SK-N-SH treated with all-trans-retinoic acid at 6 μM for 48 hours (cell line): ENCODE measurements around the gene CHSY3.

Experiments
- ESRRG ChIP-seq: fragments of 250-450 bp; sonication (Bioruptor Pico); IDR thresholded peaks from 2 replicates; pipeline ENCODE4 v1.6.1; 2021; ENCODE audit warnings: mild to moderate bottlenecking
- PATZ1 ChIP-seq: fragments of 250-450 bp; sonication (Bioruptor Pico); IDR thresholded peaks from 2 replicates; pipeline ENCODE4 v1.8.0; 2020; ENCODE audit warnings: mild to moderate bottlenecking, moderate library complexity, borderline replicate concordance
- ZFP3 ChIP-seq: fragments of 250-450 bp; sonication (Bioruptor Pico); IDR thresholded peaks from 2 replicates; pipeline ENCODE4 v1.5.0; 2020; ENCODE audit warnings: mild to moderate bottlenecking, moderate library complexity
- TF ChIP-seq, protein P1 (sequence below): fragments of 250-450 bp; sonication (Bioruptor Pico); IDR thresholded peaks from 2 replicates; pipeline ENCODE4 v1.5.0; 2020; ENCODE audit warnings: mild to moderate bottlenecking, moderate library complexity
- TF ChIP-seq, protein P2 (sequence below): fragments of 250-450 bp; sonication (Bioruptor Pico); IDR thresholded peaks from 2 replicates; pipeline ENCODE4 v1.5.1; 2021; ENCODE audit warnings: mild to moderate bottlenecking, moderate library complexity

DNA sequence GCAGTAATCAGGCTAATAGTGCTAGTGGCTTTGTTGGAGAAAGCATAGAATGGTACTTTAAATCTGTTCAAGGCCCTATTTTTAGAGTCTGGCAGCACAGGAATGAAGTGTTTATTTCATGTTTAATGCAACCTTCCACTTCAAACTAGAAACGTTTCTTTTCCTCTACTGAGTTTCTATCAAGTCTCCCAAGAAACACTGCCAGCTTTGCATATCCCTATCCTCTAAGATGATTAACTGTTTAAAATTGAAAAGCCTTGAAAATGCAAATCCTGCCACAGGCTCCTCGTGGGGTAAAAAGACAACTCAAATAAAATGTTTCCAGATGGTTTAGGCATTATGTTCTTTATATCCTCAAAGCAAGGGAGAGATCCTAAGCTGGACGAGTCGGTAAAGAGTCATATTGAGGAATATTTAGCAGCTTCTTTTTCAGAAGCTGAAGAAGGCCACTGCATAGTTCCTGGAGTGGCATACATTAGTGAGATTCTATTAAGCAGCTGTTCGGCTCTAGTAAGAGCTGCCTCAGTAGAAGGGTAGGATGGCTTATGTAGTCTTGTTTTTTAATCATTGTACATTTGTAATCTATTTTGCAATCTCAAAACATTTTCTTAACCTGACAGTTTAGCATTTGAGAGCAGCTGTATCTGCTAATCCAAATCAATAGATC lies 251.2 kb downstream of the CHSY3 start:
- TF ChIP-seq ESRRG (no peak), ZFP3 (CRISPR knock-in tag) (no peak), PATZ1 (CRISPR knock-in tag) (no peak)
- TF ChIP-seq, protein P1, sequence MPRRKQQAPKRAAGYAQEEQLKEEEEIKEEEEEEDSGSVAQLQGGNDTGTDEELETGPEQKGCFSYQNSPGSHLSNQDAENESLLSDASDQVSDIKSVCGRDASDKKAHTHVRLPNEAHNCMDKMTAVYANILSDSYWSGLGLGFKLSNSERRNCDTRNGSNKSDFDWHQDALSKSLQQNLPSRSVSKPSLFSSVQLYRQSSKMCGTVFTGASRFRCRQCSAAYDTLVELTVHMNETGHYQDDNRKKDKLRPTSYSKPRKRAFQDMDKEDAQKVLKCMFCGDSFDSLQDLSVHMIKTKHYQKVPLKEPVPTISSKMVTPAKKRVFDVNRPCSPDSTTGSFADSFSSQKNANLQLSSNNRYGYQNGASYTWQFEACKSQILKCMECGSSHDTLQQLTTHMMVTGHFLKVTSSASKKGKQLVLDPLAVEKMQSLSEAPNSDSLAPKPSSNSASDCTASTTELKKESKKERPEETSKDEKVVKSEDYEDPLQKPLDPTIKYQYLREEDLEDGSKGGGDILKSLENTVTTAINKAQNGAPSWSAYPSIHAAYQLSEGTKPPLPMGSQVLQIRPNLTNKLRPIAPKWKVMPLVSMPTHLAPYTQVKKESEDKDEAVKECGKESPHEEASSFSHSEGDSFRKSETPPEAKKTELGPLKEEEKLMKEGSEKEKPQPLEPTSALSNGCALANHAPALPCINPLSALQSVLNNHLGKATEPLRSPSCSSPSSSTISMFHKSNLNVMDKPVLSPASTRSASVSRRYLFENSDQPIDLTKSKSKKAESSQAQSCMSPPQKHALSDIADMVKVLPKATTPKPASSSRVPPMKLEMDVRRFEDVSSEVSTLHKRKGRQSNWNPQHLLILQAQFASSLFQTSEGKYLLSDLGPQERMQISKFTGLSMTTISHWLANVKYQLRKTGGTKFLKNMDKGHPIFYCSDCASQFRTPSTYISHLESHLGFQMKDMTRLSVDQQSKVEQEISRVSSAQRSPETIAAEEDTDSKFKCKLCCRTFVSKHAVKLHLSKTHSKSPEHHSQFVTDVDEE (CRISPR knock-in tag): no peak
- TF ChIP-seq, protein P2, sequence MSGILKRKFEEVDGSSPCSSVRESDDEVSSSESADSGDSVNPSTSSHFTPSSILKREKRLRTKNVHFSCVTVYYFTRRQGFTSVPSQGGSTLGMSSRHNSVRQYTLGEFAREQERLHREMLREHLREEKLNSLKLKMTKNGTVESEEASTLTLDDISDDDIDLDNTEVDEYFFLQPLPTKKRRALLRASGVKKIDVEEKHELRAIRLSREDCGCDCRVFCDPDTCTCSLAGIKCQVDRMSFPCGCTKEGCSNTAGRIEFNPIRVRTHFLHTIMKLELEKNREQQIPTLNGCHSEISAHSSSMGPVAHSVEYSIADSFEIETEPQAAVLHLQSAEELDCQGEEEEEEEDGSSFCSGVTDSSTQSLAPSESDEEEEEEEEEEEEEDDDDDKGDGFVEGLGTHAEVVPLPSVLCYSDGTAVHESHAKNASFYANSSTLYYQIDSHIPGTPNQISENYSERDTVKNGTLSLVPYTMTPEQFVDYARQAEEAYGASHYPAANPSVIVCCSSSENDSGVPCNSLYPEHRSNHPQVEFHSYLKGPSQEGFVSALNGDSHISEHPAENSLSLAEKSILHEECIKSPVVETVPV: no peak
